SIG-M5 treated with dmso at 0.1 percent for 504 hours (cell line): Measurements from ENCODE around the gene ITM2C.
A peak's percentile ranks its signal among the peaks of the same experiment; 100 is the strongest.

Experiments used
- DNase-seq: peaks from one replicate; lab custom pipeline; 2025; ENCODE audit not compliant: unreplicated experiment; lab: John Stamatoyannopoulos, UW

The ITM2C gene

DNA sequence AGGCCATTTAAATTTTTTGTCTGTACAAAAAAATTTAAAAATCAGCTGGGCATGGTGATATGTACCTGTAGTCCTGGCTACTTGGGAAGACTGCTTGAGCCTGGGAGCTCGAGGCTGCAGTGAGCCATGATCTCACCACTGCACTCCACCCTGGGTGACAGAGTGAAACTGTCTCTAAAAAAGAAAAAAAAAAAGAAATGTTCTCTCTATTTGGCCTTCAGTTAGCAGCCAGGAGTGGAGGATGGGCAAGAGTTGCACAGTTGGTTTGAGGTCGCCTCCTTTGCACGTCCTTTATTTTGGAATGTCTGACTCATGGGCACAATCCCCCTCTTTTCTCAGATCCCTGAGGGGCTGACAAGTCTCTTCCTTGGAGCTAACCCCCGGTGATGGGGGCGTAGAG lies 26.3 kb downstream of the ITM2C start:
- no peak for DNase-seq

- DNase-seq, result no peak
Measured at GRCh38 chr2:230891509-230891908, 26.8 kb downstream of the ITM2C start.

DNA sequence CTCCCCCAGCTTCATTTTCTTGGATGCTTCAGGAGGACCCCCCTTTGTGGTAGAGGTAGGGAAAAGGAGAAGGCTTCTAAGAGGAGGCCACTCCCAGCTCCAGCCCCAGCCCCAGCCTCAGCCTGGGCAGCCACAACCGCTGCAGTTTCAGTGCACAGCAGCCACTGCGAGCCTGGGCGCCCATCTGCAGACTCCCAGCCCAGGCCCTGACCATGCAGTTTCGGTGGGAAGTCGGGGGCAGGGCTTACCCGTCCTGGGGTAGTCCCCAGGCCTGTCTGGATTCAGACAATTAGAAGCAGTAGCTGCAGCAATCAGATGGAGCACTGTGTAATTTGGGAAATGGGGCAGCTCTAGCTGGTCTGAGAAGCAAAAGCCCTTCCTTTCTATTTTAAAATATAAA lies 28.6 kb downstream of the ITM2C start:
- DNase-seq, result no peak

DNA sequence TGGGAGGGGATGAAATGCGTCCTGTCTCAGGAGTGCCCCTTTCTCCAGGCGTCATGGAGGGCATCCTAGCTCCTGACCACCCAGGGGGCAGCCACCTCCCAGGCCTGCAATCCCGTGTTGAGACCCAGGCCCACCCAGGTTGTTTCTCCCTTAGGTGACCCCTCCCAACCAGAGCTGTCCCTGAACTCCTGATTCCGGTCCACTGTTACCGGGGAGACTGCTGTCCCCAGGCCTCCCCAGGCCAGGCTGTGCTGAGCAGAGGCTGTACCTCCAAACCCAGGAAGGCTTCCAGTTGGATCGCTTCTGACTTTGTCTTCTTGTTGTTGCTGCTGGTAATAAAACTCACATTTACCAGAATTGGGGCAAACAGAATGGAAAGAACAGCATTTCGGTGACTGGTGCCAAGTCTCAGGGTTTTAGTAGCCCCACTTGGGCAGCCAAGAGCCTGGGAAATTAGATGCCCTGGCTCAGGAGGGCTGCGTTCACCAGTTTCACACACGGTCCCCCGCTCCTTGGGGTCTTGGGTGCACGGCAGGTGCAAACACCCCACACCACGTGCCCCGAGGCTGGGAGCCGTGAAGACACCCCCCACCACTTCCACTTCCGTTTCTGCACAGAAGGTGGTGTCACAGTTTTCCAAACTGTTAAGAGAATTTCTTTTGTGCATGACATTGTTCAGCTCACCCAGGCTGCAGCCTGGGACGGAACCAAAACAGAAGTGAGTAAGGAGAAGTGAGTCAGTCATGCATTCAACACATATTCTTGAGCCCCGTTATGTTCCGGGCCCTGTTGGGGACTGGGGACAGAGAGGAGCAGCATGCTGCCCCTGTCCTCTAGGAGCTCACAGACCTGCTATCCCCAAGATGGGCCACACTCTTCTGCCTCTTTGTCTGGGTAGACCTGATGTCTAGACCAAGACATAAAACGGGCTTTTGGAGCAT lies 29.4 kb downstream of the ITM2C start:
- peak; percentile 65 for DNase-seq

DNA sequence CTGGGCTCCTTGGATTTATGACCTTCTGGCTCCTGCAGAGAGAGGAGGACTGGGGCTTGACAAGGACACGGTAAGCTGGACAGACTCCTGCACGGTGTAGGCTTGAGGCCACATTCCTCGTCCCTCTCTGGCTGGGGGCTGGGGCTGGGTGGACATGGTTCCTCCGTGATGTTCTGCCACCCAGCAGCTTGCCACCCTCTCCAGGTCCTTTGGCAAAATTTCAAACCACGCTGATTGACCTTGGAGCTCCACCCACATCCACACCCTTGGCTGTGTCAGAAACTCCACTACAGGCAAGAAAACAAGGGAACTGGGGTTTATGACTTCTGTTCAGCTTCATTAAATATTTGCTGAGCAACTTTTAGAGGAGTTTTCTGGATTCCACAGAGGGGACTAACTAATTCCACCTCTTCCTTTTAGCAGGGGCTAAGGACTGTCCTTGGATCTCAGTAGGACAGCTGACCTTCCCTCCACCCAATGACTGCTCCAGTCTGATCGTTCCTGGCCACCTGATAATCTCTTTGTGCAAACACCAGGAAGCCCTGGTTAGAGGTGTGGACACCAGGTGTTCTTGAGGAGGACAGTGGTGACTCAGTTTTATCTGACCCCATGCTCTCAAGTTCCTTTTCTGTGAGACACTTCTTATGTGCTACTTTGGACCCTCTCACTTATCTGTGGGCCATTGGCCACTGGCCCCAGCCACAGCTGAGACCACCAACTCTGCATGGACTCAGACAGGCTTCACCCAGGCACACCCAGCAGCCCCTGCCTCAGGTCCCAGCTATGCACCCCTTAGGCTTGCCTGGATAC lies 31.0 kb downstream of the ITM2C start:
- DNase-seq, result no peak

DNA sequence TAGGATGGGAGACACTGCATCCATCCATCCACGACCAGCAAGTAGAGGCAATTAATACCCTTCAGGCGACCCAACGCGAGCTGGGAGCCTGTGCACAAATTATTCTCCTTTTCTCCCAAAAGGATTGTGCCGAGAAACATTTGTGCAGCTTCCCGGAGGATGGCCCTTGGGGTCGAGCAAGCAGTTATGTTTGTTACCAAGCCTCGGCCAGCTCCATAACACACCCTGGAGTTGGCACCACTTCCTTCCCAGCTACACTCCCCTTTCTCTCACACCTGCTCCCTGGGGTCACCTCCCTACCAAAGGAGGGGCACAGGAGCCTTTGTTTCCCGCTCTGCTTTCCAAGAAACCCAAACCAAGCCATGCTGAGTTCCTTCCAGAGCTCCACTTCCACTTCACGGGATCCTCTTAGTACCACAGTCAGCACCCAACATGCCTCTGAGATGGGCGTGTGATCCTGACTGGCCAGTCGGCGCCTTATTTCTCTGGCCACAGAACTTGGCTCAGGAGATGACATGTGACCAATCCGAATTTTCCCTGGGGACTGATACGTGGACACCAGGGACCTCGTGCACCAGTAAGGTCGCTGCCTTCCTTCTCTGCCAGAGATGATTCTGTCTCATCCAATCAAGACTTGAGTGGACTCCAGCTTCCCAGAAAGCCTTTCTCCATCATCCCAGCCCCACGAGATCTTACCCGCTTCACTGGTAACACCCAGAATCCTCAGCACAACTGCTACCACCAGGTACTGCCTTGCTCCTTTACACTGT lies 31.8 kb downstream of the ITM2C start:
- DNase-seq, result no peak

DNA sequence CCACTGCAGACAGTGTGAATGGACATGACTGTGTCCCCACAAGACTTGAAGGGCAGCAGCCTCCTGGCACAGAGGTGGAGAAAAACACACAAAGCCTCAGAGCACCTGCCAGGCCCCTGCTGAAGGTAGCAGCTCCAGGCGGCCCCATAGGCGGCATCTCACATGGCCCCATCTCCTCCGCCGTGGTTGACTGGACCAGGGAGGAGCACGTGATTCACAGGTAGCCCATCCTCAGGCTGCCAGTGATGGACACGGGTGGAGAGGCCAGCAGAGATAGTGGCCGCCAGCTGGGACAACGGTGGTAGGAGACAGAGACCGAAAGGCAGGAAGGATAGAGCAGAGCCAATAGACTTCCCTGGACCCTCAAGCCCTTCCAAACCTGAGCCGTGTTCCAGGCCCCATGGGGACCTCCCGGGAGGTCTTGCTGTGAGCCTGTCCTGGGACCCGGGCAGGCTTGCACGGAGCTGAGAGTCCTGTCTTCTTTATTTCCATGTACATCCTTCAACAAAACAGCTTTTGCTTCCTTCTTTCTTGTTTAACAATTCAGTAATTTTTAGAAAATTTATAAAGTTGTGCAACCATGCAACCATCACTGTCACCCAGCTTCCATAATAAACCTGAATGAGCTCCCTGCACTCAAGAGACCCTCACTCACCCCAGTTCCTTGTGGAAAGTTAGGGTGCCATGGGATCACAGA lies 33.4 kb downstream of the ITM2C start:
- DNase-seq, result no peak

GRCh38 chr2:230898713-230899091 lies 34.0 kb downstream of the ITM2C start:
- DNase-seq, result no peak

- DNase-seq, result no peak
Measured at GRCh38 chr2:230899287-230899686, 34.5 kb downstream of the ITM2C start.

- no peak for DNase-seq
Measured at GRCh38 chr2:230899786-230900185, 35.0 kb downstream of the ITM2C start.

GRCh38 chr2:230900336-230900995 lies 35.7 kb downstream of the ITM2C start:
- DNase-seq, result no peak

DNA sequence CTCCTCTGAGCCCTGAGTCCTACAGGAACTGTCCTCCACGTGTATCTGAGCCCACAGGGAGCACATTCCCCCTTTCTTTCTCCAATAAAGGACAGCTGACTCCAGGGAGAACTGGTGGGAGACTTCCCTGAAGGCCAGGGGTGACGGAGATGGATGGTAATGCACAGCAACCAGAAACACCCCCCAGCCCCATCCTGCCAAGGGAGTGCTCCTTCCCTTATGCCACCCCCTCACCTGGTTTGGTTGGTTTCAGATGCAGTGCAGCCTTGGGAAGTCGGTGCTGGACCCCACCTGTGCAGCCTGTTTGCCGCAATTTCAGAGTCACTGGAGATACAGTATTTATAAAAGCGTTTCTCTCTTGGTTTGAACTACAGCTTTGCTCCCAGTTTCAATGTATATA lies 36.3 kb downstream of the ITM2C start:
- DNase-seq, result no peak

DNA sequence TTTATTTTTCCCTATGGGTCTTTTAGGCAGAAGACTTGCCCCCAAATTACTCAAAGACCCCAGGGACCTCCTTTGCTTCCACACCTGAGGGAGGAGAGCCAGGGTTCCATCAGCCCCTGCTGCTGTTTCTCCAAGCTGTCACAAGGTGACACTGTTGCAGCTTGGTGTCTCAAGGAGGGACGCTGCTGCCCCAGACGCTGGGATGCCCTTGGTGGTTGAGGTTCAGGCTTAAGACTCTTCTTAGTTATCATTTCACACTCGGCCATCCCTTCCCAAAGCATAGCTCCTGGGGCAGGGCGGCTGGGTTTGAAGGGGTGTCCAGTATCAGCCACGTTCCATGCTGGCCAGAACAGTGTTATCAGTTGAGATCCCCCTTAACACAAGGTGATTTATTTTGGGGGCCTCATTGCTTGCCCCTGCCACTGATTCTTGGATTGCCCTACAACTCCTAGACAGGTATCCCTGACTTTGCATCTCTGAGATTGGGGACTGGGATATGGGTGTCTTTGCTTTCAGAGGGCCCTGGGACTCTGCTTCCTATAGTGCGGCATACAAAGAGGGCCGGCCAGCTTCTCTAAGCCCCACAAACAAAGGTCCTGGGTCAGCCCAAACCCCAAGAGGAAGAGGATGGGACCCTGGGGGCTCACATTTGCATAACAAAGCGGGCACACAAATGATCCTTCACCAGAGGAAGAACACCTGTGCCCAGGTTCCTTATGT lies 37.6 kb downstream of the ITM2C start:
- DNase-seq, result peak; percentile 72

DNA sequence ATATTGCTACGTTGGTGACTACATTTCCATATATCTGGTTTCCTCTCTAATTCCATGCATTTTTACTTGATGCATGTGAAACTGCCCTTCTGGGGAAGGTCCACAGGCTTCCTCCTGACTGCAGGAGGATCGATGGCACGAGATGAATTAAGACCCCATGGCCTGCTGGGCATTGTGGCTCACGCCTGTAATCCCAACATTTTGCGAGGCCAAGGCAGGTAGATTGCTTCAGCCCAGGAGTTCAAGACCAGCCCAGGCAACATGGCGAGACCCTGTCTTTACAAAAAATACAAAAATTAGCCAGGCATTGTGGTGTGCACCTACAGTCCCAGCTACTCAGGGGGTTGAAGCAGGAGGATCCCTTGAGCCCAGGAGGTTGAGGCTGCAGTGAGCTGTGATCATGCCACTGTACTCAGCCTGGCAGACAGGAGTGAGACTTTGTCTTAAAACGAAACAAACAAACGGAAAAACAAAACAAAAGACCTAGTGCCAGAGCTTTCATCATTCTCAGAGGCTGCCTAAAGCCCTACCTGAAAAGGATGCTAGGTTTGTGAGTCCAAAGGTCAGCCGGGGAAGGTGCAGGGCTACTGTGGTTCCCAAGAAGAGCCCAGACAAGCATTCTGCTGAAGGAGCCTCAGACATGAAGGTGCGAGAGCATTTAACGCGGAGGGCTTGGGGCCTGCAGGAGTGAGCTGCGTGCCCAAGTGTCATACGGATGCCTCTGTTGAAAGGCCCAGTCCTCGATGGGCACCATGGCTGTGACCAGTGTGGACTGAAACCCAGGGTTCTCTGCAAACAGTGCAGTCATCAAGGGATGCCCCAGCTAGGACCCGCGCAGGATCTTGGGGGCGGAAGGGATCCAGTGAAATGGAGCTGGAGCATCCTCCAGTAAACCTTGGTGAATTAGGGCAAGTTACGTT lies 38.7 kb downstream of the ITM2C start:
- no peak for DNase-seq

DNA sequence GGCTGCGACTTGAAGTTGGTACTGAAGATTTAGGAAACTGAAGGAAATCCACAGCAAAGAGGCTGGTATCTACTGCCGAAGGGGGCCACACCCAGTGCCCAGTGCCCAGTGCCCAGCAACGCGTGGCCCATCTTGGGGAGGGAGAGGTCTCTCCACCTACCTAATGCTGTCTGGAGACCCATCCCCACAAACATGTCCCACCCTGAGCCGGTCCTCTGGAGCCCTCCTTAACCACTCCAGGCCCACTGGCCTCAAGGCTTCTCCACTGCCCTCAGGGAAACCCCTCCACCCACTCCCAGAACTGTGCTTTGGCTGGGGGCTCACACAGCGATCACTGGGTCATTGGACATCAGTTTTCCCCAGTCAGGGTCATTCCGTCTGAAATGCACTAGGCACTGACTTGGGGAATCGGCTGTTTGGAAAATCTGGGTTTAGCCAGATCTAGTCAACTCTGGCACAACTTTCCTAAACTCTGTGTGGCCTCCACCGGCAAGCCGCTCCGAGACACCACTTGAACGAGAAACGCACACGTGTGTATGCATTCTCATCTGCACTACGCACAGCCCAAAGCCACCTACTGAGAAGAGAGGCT lies 40.2 kb downstream of the ITM2C start:
- DNase-seq, result no peak

- DNase-seq, result no peak
Measured at GRCh38 chr2:230905448-230906421, 41.0 kb downstream of the ITM2C start.
